K562 (cell line): ENCODE results near the gene DLGAP1. TPM values are rescaled to one million over a fixed set of nuclear protein-coding genes. Genes with fewer than 3 reads are reported as not detected.

Experiments
- BCLAF1 ChIP-seq, 2 experiments: fragments of 450-650 bp in 1 of 2; IDR thresholded peaks; 2 replicates each; pipeline ENCODE4 v1.6.1; 2011 to 2017; ENCODE audit warnings: low read depth in 2 of 2, antibody characterized with exemption in 1 of 2, borderline replicate concordance in 1 of 2, low read length in 1 of 2, mild to moderate bottlenecking in 1 of 2, mixed read lengths in 1 of 2; ENCODE audit not compliant: control insufficient read depth in 1 of 2
- CBX3 ChIP-seq, 2 experiments: IDR thresholded peaks; 1 replicate in 1 of 2; 2 replicates in 1 of 2; pipeline ENCODE4 v1.6.1; 2012; ENCODE audit warnings: inconsistent platforms in 2 of 2, low read length in 2 of 2, borderline replicate concordance in 1 of 2, control low read depth in 1 of 2
- DNMT1 ChIP-seq: fragments of 450-650 bp; IDR thresholded peaks from 2 replicates; pipeline ENCODE4 v1.6.1; 2016; ENCODE audit warnings: antibody characterized with exemption, mild to moderate bottlenecking
- EP400 ChIP-seq: fragments of 450-650 bp; IDR thresholded peaks from 2 replicates; pipeline ENCODE4 v1.6.1; 2017; ENCODE audit warnings: antibody characterized with exemption, mild to moderate bottlenecking, moderate library complexity
- HES1 ChIP-seq: fragments of 450-650 bp; IDR thresholded peaks from 2 replicates; pipeline ENCODE4 v1.6.1; 2016; ENCODE audit warnings: low read depth, mild to moderate bottlenecking, moderate library complexity
- HNRNPUL1 ChIP-seq: fragments of 200-400 bp; formaldehyde crosslinking; IDR thresholded peaks from 2 replicates; pipeline ENCODE4 v1.6.1; 2017; ENCODE audit warnings: low read length
- KLF10 ChIP-seq: fragments of 250-450 bp; sonication (Bioruptor Pico); IDR thresholded peaks from 2 replicates; pipeline ENCODE4 v1.6.1; 2021; ENCODE audit warnings: matching md5 sums
- MEF2D ChIP-seq: conservative IDR thresholded peaks from 2 replicates; pipeline ENCODE4 v1.6.1; 2016; ENCODE audit warnings: low read depth, missing genetic modification characterization, missing compliant biosample characterization
- NCOA4 ChIP-seq: fragments of 450-650 bp; IDR thresholded peaks from 2 replicates; pipeline ENCODE4 v1.6.1; 2018; ENCODE audit warnings: mild to moderate bottlenecking; ENCODE audit not compliant: partially characterized antibody
- POLR2AphosphoS2 ChIP-seq: IDR thresholded peaks from 2 replicates; pipeline ENCODE4 v1.6.1; 2012; ENCODE audit warnings: low read length, improper control_type of control experiment
- SRSF1 ChIP-seq: fragments of 200-400 bp; formaldehyde crosslinking; IDR thresholded peaks from 2 replicates; pipeline ENCODE4 v1.6.1; 2017; ENCODE audit warnings: mild to moderate bottlenecking, low read depth, low read length, moderate library complexity
- TFE3 ChIP-seq: fragments of 450-650 bp; formaldehyde crosslinking; IDR thresholded peaks from 2 replicates; pipeline ENCODE4 v1.4.0; 2020; ENCODE audit warnings: mild to moderate bottlenecking, mixed read lengths
- UBTF ChIP-seq, 2 experiments: IDR thresholded peaks; 2 replicates each; pipeline ENCODE4 v1.6.1; 2012; ENCODE audit warnings: improper control_type of control experiment in 2 of 2, low read depth in 2 of 2, low read length in 2 of 2, borderline replicate concordance in 1 of 2
- XRCC5 ChIP-seq: fragments of 200-400 bp; formaldehyde crosslinking; IDR thresholded peaks from 2 replicates; pipeline ENCODE4 v1.6.1; 2017; ENCODE audit warnings: low read depth, mild to moderate bottlenecking, low read length
- ZFPM2 ChIP-seq: fragments of 250-450 bp; sonication (Bioruptor Pico); IDR thresholded peaks from 2 replicates; pipeline ENCODE4 v1.5.1; 2022; ENCODE audit warnings: mild to moderate bottlenecking
- ZNF165 ChIP-seq: fragments of 250-450 bp; sonication (Bioruptor Pico); IDR thresholded peaks from 2 replicates; pipeline ENCODE4 v1.4.0; 2020; ENCODE audit warnings: borderline replicate concordance
- ZNF785 ChIP-seq: fragments of 250-450 bp; sonication (Bioruptor Pico); IDR thresholded peaks from 2 replicates; pipeline ENCODE4 v1.4.0; 2020; ENCODE audit warnings: mild to moderate bottlenecking
- polyA plus RNA-seq, 8 experiments: library from polyadenylated mRNA; depleted of rRNA in 4 of 8; stranded (reverse) in 5 of 8; unstranded in 3 of 8; fragments of >200 nt; fragmentation: Nextera tagmentation in 2 of 8; fragmentation: Illumina TruSeq in 1 of 8; extraction: Ambion mirVana in 2 of 8; extraction: Trizol in 1 of 8; gene quantifications; 2 replicates each; pipeline versions ENCODE4 v1.2.1 to v1.2.3, GENCODE V29; 2011 to 2014; ENCODE audit warnings: inconsistent platforms in 1 of 8, missing spikeins in 1 of 8
- total RNA-seq, 7 experiments: library from RNA; depleted of rRNA in 6 of 7; stranded (reverse); fragments of >200 nt in 6 of 7; fragmentation: Illumina TruSeq in 2 of 7; extraction: Trizol in 2 of 7; gene quantifications; 2 replicates each; pipeline versions ENCODE4 v1.2.1 to v1.2.3, GENCODE V29; 2011 to 2021; ENCODE audit warnings: low replicate concordance in 1 of 7

Gene DLGAP1
- total and polyA plus RNA-seq, 9 of the 15 experiments (the other 6 are each of a cell fraction or from before 2014, with no cell fraction given), result 0.04 to 0.22 (median 0.08) TPM

- TF ChIP-seq BCLAF1 (IDR thresholded peaks at IDR 0.05; ENCODE audit: borderline replicate concordance in 1 of 2, control insufficient read depth in 1 of 2, low read depth in 2 of 2, low read length in 1 of 2) (0 out of 4 replicates have a peak, but pooled peaks of 1 of the 2 experiments have one; percentile 15), ZFPM2 (CRISPR knock-in tag) (0 out of 2 replicates have a peak, but pooled peaks have one; percentile 57), EP400 (no peak), POLR2AphosphoS2 (peak; percentile 48; the same call in 1 of the 2 replicates), TFE3 (CRISPR knock-in tag) (no peak), ZNF165 (CRISPR knock-in tag) (0 out of 2 replicates have a peak, but pooled peaks have one; percentile 54), ZNF785 (CRISPR knock-in tag) (no peak), UBTF (IDR thresholded peaks at IDR 0.05; ENCODE audit: borderline replicate concordance in 1 of 2, low read depth in 2 of 2, low read length in 2 of 2) (no peak), MEF2D (tag) (no peak), KLF10 (peak; percentile 24; the same call in 1 of the 2 replicates), SRSF1 (no peak), HNRNPUL1 (no peak), HES1 (no peak), NCOA4 (no peak), CBX3 (IDR thresholded peaks at IDR 0.05; ENCODE audit: borderline replicate concordance in 1 of 2, low read length in 2 of 2) (no peak), XRCC5 (no peak), DNMT1 (no peak)
These were observed 801.8 kb downstream of the DLGAP1 start (continued) for GRCh38 chr18:3653263-3653850.
